ENCODE results near the gene CBX3. TPM values are rescaled to one million over a fixed set of nuclear protein-coding genes. Genes with fewer than 3 reads are reported as not detected.

CBX3 gene
- total and polyA plus RNA-seq, 2 of the 13 experiments (the other 11 are each of a cell fraction or from before 2014, with no cell fraction given), result 53.9 to 249 TPM

- TF ChIP-seq, protein P1, sequence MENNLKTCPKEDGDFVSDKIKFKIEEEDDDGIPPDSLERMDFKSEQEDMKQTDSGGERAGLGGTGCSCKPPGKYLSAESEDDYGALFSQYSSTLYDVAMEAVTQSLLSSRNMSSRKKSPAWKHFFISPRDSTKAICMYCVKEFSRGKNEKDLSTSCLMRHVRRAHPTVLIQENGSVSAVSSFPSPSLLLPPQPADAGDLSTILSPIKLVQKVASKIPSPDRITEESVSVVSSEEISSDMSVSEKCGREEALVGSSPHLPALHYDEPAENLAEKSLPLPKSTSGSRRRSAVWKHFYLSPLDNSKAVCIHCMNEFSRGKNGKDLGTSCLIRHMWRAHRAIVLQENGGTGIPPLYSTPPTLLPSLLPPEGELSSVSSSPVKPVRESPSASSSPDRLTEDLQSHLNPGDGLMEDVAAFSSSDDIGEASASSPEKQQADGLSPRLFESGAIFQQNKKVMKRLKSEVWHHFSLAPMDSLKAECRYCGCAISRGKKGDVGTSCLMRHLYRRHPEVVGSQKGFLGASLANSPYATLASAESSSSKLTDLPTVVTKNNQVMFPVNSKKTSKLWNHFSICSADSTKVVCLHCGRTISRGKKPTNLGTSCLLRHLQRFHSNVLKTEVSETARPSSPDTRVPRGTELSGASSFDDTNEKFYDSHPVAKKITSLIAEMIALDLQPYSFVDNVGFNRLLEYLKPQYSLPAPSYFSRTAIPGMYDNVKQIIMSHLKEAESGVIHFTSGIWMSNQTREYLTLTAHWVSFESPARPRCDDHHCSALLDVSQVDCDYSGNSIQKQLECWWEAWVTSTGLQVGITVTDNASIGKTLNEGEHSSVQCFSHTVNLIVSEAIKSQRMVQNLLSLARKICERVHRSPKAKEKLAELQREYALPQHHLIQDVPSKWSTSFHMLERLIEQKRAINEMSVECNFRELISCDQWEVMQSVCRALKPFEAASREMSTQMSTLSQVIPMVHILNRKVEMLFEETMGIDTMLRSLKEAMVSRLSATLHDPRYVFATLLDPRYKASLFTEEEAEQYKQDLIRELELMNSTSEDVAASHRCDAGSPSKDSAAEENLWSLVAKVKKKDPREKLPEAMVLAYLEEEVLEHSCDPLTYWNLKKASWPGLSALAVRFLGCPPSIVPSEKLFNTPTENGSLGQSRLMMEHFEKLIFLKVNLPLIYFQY (CRISPR knock-in tag; IDR thresholded peaks at IDR 0.05; ENCODE audit: borderline replicate concordance), result 0 out of 2 replicates have a peak, but pooled peaks have one; percentile 40
- TF ChIP-seq HMG20B (CRISPR knock-in tag; conservative IDR thresholded peaks at IDR 0.05), result 0 out of 2 replicates have a peak, but pooled peaks have one; percentile 57
- TF ChIP-seq ZNF703 (CRISPR knock-in tag; IDR thresholded peaks at IDR 0.05; ENCODE audit: borderline replicate concordance), result peak; percentile 54; the same call in 1 of the 2 replicates
- peak; percentile 32; the same call in 1 of the 2 replicates for TF ChIP-seq HOXA9 (CRISPR knock-in tag; IDR thresholded peaks at IDR 0.05; ENCODE audit: borderline replicate concordance)
- TF ChIP-seq MEIS1 (CRISPR knock-in tag; IDR thresholded peaks at IDR 0.05; ENCODE audit: borderline replicate concordance), result no peak
- TF ChIP-seq POGK (CRISPR knock-in tag; conservative IDR thresholded peaks at IDR 0.05), result 0 out of 2 replicates have a peak, but pooled peaks have one; percentile 39
- TF ChIP-seq, protein P2, sequence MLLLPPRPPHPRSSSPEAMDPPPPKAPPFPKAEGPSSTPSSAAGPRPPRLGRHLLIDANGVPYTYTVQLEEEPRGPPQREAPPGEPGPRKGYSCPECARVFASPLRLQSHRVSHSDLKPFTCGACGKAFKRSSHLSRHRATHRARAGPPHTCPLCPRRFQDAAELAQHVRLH (CRISPR knock-in tag; IDR thresholded peaks at IDR 0.05; ENCODE audit: borderline replicate concordance, low read depth), result peak; percentile 75; the same call in 1 of the 2 replicates
- TF ChIP-seq ZNF430 (CRISPR knock-in tag; IDR thresholded peaks at IDR 0.05), result peak; percentile 96
- TF ChIP-seq NFYC (CRISPR knock-in tag; IDR thresholded peaks at IDR 0.05), result peak; percentile 41; the same call in 1 of the 2 replicates
- TF ChIP-seq ZNF225 (CRISPR knock-in tag; IDR thresholded peaks at IDR 0.05), result no peak
- TF ChIP-seq ZBTB21 (CRISPR knock-in tag; IDR thresholded peaks at IDR 0.05), result 0 out of 2 replicates have a peak, but pooled peaks have one; percentile 26
- TF ChIP-seq CEBPZ (IDR thresholded peaks at IDR 0.05; ENCODE audit: low read length), result no peak
- 0 out of 2 replicates have a peak, but pooled peaks have one; percentile 44 for TF ChIP-seq HIVEP1 (CRISPR knock-in tag; IDR thresholded peaks at IDR 0.05)
- peak; percentile 34; the same call in 1 of the 2 replicates for TF ChIP-seq IRF2 (CRISPR knock-in tag; IDR thresholded peaks at IDR 0.05)
- TF ChIP-seq REL (CRISPR knock-in tag; conservative IDR thresholded peaks at IDR 0.05), result peak; percentile 50; the same call in 1 of the 2 replicates
- TF ChIP-seq, protein P3, sequence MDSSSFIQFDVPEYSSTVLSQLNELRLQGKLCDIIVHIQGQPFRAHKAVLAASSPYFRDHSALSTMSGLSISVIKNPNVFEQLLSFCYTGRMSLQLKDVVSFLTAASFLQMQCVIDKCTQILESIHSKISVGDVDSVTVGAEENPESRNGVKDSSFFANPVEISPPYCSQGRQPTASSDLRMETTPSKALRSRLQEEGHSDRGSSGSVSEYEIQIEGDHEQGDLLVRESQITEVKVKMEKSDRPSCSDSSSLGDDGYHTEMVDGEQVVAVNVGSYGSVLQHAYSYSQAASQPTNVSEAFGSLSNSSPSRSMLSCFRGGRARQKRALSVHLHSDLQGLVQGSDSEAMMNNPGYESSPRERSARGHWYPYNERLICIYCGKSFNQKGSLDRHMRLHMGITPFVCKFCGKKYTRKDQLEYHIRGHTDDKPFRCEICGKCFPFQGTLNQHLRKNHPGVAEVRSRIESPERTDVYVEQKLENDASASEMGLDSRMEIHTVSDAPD (CRISPR knock-in tag; IDR thresholded peaks at IDR 0.05), result peak; percentile 44; the same call in 1 of the 2 replicates
- no peak for TF ChIP-seq HMG20A (CRISPR knock-in tag; IDR thresholded peaks at IDR 0.05; ENCODE audit: borderline replicate concordance)
These were observed 900 bp upstream of the CBX3 start, which contains the start of gene HNRNPA2B1 (continued) for GRCh38 chr7:26200444-26201246.

All from HepG2 (cell line).